ENCODE results near the gene EIF4E1B. TPM values are rescaled to one million over a fixed set of nuclear protein-coding genes. Genes with fewer than 3 reads are reported as not detected.

Gene EIF4E1B
- total RNA-seq, 1 donor from 2014 or later: not detected

DNA sequence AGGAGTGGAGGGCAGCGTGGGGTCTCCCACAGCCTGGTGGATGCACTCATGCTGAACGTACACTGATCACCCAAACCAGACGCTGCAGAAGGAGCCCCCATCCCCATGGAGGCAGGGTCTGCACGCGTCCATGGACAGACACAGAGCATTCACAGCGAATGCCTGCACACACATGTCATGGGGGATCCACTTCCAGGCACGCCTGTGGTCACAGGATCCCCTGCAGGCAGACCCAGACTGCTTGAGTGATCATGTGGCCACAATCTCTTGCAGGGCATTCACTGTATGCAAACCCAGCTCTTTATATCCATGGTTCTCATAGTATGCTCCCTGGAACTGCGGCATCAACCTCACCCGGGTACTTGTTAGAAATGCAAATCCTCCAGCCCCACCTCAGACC, 5.5 kb upstream of the EIF4E1B start:
- H3K27ac Mint-ChIP-seq: no peak overlapping the region
- intact Hi-C loops (cut with micrococcal nuclease): loop anchor here (10.0 kb wide), 1 partner anchor 50 kb away; no protein-coding TSS in a partner anchor
- peaks cover 63% of the 10 kb centered on the region for H3K27me3 Mint-ChIP-seq (ENCODE audit: low read depth)
- no peak for DNase-seq (ENCODE audit: low spot score)
- no peak overlapping the region for H3K4me3 Mint-ChIP-seq (ENCODE audit: low read depth)
- no peaks in the 10 kb centered on the region for H3K9me3 Mint-ChIP-seq
- H3K4me1 Mint-ChIP-seq (ENCODE audit: low read depth): peaks cover 10% of the 10 kb centered on the region
- H3K36me3 Mint-ChIP-seq (ENCODE audit: low read depth): no peaks in the 10 kb centered on the region

DNA sequence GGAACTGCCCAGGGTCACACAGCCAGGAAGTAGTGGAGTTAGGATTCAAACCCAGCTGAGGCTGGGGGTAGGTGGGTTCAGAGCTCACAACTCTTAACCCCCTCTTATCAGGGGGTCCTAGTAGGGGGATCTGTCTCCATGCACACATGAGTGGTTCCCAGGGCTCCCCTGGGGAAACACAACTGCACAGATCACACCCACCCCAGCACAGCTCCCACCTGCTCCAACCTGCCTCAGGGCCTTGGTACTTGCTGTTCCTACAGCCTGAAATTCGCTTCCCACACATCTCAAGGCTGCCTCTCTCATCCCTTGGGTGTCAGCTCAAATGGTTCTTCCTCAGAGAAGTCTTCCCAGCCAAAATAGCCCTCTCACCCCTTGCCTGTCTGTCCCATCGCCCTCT, 5.0 kb upstream of the EIF4E1B start:
- intact Hi-C loops (cut with micrococcal nuclease): loop anchor here (10.0 kb wide), 1 partner anchor 51 kb away; no protein-coding TSS in a partner anchor
- H3K9me3 Mint-ChIP-seq: no peaks in the 10 kb centered on the region
- no peak overlapping the region for H3K4me3 Mint-ChIP-seq (ENCODE audit: low read depth)
- peaks cover 60% of the 10 kb centered on the region for H3K27me3 Mint-ChIP-seq (ENCODE audit: low read depth)
- H3K4me1 Mint-ChIP-seq (ENCODE audit: low read depth): peaks cover 5% of the 10 kb centered on the region
- H3K27ac Mint-ChIP-seq: no peak overlapping the region
- no peaks in the 10 kb centered on the region for H3K36me3 Mint-ChIP-seq (ENCODE audit: low read depth)
- no peak for DNase-seq (ENCODE audit: low spot score)

DNA sequence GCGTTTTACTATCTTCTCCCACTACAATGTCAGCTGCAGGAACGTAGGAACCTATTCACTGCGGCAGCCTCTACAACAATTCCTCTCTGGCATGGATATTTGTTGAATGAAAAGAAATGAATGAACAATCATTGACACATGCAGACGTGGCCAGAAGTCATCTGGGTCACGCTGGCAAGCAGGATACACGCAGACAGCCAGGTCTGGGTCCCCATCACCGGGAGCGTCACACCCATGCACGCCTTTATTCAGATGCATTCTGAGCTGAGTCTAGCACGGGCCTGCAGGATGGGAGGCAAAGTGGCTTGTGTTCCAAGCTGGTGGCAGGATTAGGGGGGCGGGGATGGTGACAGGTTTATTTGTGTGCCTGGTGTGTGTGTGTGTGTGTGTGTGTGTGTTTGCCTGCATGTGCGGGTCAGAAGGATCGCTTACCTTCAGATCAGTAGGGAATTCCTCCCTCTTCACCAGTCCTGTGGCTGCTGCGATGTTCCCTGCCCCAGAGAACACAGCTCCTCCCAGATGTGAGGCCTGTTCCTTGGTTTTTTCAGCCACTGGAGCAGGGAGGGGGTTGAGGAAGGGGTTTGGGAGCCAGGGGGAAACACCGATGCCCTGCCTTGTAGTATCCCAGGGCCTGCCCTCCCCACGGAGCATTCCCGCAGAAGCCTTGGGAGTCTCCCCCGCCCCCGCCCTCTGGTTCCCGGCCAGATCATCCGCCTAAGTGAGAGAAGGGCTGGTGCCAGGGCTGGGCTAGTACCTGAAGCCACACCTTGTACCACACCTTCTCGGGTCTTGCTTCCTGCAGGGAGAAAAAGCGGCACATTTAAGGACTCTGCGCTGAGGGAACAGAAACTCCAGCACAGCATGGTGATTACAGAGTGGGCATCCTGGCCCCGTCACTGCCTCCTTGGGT, 4.3 kb upstream of the EIF4E1B start:
- Mint-ChIP-seq H3K36me3 (ENCODE audit: low read depth) (no peaks in the 10 kb centered on the region), H3K9me3 (no peaks in the 10 kb centered on the region), H3K4me3 (ENCODE audit: low read depth) (no peak overlapping the region), H3K27me3 (ENCODE audit: low read depth) (peaks cover 63% of the 10 kb centered on the region), H3K27ac (no peak overlapping the region), H3K4me1 (ENCODE audit: low read depth) (peaks cover 8% of the 10 kb centered on the region)
- intact Hi-C loops (cut with micrococcal nuclease): loop anchor here (10.0 kb wide), 1 partner anchor 51 kb away; no protein-coding TSS in a partner anchor
- no peak for DNase-seq (ENCODE audit: low spot score)

DNA sequence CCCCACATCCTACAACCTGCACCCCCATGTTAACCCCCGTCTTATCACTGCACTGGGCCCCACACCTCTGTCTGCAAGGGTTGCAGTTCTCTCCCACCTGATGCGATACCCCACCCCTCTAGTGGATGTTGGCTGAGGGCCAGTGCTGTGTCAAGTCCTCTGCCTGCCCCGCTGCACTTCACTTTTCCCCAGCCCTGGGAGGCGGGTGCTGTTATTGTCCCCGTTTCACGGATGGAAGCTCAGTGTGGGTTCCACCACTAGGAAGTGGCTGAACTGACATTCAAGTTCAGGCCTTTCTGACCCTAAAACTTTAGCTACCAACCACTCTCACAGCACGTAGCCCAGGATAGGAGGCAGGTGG, 3.6 kb upstream of the EIF4E1B start:
- Mint-ChIP-seq H3K9me3 (no peaks in the 10 kb centered on the region), H3K27ac (no peak overlapping the region), H3K27me3 (ENCODE audit: low read depth) (peaks cover 64% of the 10 kb centered on the region), H3K4me1 (ENCODE audit: low read depth) (peaks cover 8% of the 10 kb centered on the region), H3K4me3 (ENCODE audit: low read depth) (no peak overlapping the region), H3K36me3 (ENCODE audit: low read depth) (no peaks in the 10 kb centered on the region)
- intact Hi-C loops (cut with micrococcal nuclease): loop anchor here (10.0 kb wide), 1 partner anchor 52 kb away; no protein-coding TSS in a partner anchor
- no peak for DNase-seq (ENCODE audit: low spot score)

DNA sequence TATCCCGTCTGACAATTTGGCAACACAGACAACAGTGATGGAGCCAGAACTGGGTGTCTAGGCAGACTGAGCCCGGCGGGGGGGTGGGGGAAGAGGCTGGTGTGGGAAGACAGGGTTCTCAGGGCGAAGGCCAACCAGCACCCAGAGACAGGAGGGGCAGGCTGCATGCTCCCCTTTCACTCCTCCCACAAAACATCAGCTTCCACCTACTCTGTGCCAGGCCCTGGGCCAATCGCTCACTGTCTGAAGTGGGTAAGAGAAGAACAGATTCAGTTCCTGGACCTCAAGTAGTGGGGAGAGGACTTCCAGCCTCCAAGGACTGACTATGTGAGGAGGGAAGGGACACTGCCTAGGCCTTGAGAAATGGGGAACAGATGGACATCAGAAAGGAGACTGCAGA, 2.9 kb upstream of the EIF4E1B start:
- Mint-ChIP-seq H3K4me3 (ENCODE audit: low read depth) (no peak overlapping the region), H3K4me1 (ENCODE audit: low read depth) (peaks cover 8% of the 10 kb centered on the region), H3K27ac (no peak overlapping the region), H3K36me3 (ENCODE audit: low read depth) (no peaks in the 10 kb centered on the region), H3K27me3 (ENCODE audit: low read depth) (peaks cover 63% of the 10 kb centered on the region), H3K9me3 (no peaks in the 10 kb centered on the region)
- no peak for DNase-seq (ENCODE audit: low spot score)
- intact Hi-C loops (cut with micrococcal nuclease): loop anchor here (10.0 kb wide), 1 partner anchor 53 kb away; no protein-coding TSS in a partner anchor

DNA sequence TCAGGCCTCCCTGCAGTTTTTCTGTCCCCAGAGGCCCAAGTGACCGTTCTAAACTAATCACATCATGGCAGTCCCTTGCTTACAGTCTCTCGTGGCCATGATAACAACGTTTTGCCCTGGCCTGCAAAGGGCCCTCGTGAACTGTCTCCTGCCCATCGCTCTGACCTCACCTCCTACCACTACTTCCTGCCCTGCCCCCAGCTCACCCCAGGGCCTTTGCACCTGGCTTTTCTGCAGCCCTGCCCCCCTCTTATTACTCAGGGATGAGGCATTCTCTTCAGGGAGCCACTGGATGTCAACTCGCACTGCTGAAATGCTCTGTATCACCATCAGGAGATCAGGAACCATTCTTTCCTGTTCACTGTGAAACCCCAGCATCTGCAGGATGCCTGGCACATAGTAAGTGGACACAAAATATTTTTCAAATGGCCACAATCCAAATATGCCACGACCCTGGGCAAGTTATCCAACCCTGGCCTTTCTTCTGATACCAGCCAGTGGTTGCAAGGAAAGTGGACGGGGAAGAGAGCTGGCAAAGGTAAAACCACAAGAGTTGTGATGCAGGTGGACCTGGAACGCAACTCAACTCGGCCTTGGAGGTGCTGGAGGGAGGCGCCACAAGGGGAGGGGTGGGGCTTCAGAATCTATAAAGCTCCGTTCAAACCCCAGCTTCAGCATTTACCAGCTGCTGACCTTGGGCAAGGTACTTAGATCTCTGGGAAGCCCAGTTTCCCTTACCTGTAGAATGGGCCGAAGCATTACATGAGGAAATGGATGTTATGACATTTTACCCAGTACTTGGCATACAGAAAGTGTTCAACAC, 1.9 kb upstream of the EIF4E1B start:
- no peak for DNase-seq (ENCODE audit: low spot score)
- Mint-ChIP-seq H3K36me3 (ENCODE audit: low read depth) (no peaks in the 10 kb centered on the region), H3K27me3 (ENCODE audit: low read depth) (peaks cover 70% of the 10 kb centered on the region), H3K4me3 (ENCODE audit: low read depth) (no peak overlapping the region), H3K27ac (no peak overlapping the region), H3K9me3 (no peaks in the 10 kb centered on the region), H3K4me1 (ENCODE audit: low read depth) (peaks cover 8% of the 10 kb centered on the region)
- intact Hi-C loops (cut with micrococcal nuclease): loop anchor here (10.0 kb wide), 1 partner anchor 54 kb away; no protein-coding TSS in a partner anchor

DNA sequence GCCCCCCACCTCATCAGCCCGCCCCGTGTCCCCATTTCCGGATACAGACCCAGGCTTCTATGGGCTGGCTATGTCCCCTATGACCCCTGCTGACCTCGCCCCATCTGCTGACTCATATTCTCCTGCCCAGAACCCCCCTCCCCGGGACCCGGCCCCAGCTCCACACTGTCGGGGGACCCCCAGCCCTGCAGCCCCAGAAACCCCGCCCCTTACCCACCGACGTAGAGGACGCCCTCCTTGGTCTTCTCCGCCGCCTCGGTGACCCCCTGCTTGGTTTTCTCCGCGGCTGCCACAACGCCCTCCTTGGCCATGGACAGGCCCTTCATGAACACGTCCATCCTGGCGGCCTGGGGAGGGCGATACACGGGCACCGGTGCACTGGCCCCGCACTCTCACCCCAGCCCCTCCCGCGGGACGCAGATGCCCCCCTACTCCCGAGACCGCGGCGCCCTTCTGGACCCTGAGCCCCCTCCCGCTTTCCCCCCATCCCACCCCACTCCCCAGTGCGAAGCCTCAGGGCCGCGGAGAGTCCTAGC, 1.1 kb upstream of the EIF4E1B start:
- Mint-ChIP-seq H3K4me3 (ENCODE audit: low read depth) (no peak overlapping the region), H3K27ac (no peak overlapping the region), H3K9me3 (no peaks in the 10 kb centered on the region), H3K4me1 (ENCODE audit: low read depth) (peaks cover 12% of the 10 kb centered on the region), H3K36me3 (ENCODE audit: low read depth) (no peaks in the 10 kb centered on the region), H3K27me3 (ENCODE audit: low read depth) (peaks cover 71% of the 10 kb centered on the region)
- DNase-seq (ENCODE audit: low spot score): no peak
- intact Hi-C loops (cut with micrococcal nuclease): loop anchor here (10.0 kb wide), 1 partner anchor 55 kb away; no protein-coding TSS in a partner anchor

DNA sequence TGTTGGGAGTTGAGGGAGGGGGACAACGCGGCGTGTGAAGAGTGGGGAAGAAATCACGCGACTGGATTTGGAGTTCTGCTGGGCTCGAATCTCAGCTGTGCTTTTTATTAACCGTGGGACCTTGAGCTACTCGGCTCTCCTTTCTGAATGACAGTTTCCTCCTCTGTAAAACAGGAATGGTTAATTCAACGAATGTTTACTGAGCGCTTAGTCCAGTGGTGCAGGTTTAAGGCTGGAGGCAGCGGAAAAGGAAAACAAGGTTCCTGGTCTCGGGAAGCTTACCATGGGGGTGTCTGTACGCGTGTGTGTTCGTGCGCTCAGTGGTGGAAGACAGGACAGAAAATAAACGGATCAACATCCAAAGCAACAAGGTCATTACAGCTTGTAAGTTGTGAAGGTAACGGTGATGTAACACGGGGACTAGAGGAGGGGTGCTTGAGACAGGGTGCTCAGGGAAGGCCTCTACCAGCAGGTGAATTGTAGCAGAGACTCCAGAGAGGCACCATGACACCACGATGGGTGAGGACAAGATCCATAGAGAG, 277 bp downstream of the EIF4E1B start:
- no peak overlapping the region for H3K27ac Mint-ChIP-seq
- intact Hi-C loops (cut with micrococcal nuclease): loop anchor here (2.0 kb wide), 1 partner anchor 16 kb away; the partner anchor contains the start of gene TSPAN17
- H3K27me3 Mint-ChIP-seq (ENCODE audit: low read depth): peaks cover 77% of the 10 kb centered on the region
- H3K4me1 Mint-ChIP-seq (ENCODE audit: low read depth): peaks cover 12% of the 10 kb centered on the region
- peak overlapping the region; percentile 3 for H3K4me3 Mint-ChIP-seq (ENCODE audit: low read depth)
- no peaks in the 10 kb centered on the region for H3K36me3 Mint-ChIP-seq (ENCODE audit: low read depth)
- DNase-seq (ENCODE audit: low spot score): no peak
- H3K9me3 Mint-ChIP-seq: no peaks in the 10 kb centered on the region

DNA sequence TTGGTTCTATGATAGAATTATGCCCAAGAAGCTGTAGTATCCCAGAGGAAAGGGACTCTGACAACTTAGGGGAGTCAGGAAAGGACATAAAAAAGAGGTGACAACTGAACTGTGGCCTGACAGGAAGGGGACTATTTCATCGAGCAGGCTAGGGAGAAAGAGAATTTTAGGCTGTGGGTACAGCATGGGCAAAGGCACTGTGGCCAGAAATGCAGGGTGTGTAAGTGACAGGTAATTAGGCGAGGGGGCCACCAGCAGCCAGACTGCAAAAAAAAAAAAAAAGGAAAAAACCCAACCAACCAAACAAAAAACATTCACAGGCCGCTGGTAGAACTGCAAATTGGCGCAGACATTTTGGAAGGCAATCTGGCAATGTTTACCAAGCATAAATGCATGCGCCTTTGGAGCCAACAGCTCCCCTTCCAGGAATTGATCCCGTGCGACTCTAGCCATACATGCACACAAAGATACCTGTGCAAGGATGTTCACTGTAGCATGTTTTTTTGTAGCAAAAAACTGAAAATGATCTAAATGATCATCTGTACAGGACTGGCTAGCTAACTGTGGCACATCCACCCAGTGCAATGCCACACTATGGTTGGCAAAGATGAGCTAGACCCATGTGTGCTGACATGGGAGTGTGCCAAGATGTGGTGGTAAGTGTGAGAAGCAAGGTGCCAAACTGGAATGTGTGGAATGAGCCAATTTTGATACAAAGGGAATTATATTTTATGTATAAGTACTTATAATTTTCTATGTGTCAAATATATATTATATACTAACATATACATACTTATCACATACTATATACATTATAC, 1.1 kb downstream of the EIF4E1B start:
- Mint-ChIP-seq H3K27ac (no peak overlapping the region), H3K36me3 (ENCODE audit: low read depth) (no peaks in the 10 kb centered on the region), H3K27me3 (ENCODE audit: low read depth) (peaks cover 77% of the 10 kb centered on the region), H3K4me1 (ENCODE audit: low read depth) (peaks cover 12% of the 10 kb centered on the region), H3K9me3 (no peaks in the 10 kb centered on the region), H3K4me3 (ENCODE audit: low read depth) (no peak overlapping the region)
- intact Hi-C loops (cut with micrococcal nuclease): loop anchor here (2.0 kb wide), 1 partner anchor 15 kb away; the partner anchor contains the start of gene TSPAN17
- DNase-seq (ENCODE audit: low spot score): no peak

DNA sequence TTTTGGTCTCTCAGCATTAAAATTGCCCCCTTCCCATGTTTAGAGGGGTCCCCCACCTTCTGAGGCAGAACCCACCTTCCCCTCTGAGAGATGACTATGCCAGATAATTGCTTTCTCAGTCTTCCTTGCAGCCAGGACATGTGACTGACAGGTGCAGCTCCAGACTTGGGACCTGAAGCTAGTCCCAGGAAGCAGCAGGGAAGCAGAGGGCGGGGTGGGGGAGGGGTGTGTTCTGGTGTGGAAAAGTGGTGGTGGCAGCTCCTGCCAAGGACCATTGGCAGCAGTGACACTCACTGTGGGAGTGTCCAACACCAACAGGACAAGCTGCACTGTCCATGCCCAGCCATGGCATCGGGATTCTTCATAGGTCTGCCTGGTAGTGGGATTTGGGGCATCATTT, 2.3 kb downstream of the EIF4E1B start:
- DNase-seq (ENCODE audit: low spot score): no peak
- H3K4me3 Mint-ChIP-seq (ENCODE audit: low read depth): no peak overlapping the region
- peaks cover 73% of the 10 kb centered on the region for H3K27me3 Mint-ChIP-seq (ENCODE audit: low read depth)
- no peak overlapping the region for H3K27ac Mint-ChIP-seq
- intact Hi-C loops (cut with micrococcal nuclease): no loop called here
- no peaks in the 10 kb centered on the region for H3K9me3 Mint-ChIP-seq
- peaks cover 12% of the 10 kb centered on the region for H3K4me1 Mint-ChIP-seq (ENCODE audit: low read depth)
- no peaks in the 10 kb centered on the region for H3K36me3 Mint-ChIP-seq (ENCODE audit: low read depth)

DNA sequence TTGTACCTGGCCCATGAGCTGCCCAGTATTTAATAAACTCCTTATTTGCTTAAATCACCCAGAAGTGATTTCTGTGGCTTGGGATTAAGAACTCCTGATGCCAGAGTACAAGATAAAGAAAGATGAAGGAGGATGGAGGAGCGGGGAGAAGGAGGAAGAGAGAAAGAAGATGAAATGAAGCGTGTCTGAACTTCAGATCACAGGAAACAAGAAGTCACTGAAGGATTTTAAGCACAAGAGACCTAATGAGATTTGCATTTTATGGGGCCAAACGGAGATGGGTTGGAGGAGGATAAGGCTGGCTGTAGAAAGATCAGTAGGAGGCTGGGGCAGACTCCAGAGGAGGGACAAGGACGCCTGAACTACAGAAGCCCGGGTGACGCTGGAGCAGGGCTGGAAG, 3.1 kb downstream of the EIF4E1B start:
- Mint-ChIP-seq H3K27ac (no peak overlapping the region), H3K9me3 (no peaks in the 10 kb centered on the region), H3K4me3 (ENCODE audit: low read depth) (no peak overlapping the region), H3K36me3 (ENCODE audit: low read depth) (no peaks in the 10 kb centered on the region), H3K27me3 (ENCODE audit: low read depth) (peaks cover 71% of the 10 kb centered on the region), H3K4me1 (ENCODE audit: low read depth) (peaks cover 9% of the 10 kb centered on the region)
- intact Hi-C loops (cut with micrococcal nuclease): no loop called here
- no peak for DNase-seq (ENCODE audit: low spot score)

DNA sequence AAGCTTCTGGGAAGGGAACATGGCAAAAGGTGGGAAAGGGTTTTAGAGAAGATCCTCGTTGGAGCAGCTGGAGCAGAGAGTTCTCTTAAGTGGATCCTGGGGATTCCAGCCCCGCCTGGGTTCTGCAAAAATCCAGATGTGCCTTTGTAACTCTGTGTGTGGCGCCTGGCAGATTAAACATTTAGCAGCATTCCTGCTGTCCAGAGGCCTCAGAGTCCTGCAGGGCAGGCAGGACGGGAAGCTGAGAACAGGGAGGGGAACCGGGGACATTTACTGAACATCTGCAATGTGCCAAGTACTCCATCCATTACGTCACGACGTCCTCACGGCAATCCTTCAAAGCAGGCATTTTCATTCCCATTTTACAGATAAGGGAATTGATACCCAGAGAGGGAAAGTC, 6.0 kb downstream of the EIF4E1B start:
- no peaks in the 10 kb centered on the region for H3K9me3 Mint-ChIP-seq
- intact Hi-C loops (cut with micrococcal nuclease): no loop called here
- no peaks in the 10 kb centered on the region for H3K36me3 Mint-ChIP-seq (ENCODE audit: low read depth)
- no peak for DNase-seq (ENCODE audit: low spot score)
- H3K4me1 Mint-ChIP-seq (ENCODE audit: low read depth): peaks cover 4% of the 10 kb centered on the region
- peaks cover 49% of the 10 kb centered on the region for H3K27me3 Mint-ChIP-seq (ENCODE audit: low read depth)
- no peak overlapping the region for H3K27ac Mint-ChIP-seq
- no peak overlapping the region for H3K4me3 Mint-ChIP-seq (ENCODE audit: low read depth)

All from activated T-helper 2 cell treated with anti-CD3 and anti-CD28 coated beads, Interferon-gamma antibody, Interleukin-2, Interleukin-4, amounts not matched to agents 10 μg/mL and 5 μg/mL and 100 μg/mL, durations not matched to agents 14 hours and 24 hours and 36 hours (primary cell).